Endometrial microvascular endothelial cells (primary cell): ENCODE measurements around the gene LCE3D. TPM values are rescaled to one million over a fixed set of nuclear protein-coding genes. Genes with fewer than 3 reads are reported as not detected.

ENCODE experiments used
- in situ Hi-C: cut with HindIII; loops from 2 replicates; pipeline ENCODE4 v1.10.0; 2017; ENCODE audit warnings: low sequenced_read_pairs, low pct_unique_long_range_greater_than_20kb; ENCODE audit errors: inconsistent ontology term
- total RNA-seq: library from RNA; depleted of rRNA; stranded (reverse); fragments of >200 nt; gene quantifications from one replicate; pipeline ENCODE4 v1.2.3, GENCODE V29; 2015; ENCODE audit errors: inconsistent ontology term

LCE3D gene
- total RNA-seq, 1 donor from 2014 or later: not detected

DNA sequence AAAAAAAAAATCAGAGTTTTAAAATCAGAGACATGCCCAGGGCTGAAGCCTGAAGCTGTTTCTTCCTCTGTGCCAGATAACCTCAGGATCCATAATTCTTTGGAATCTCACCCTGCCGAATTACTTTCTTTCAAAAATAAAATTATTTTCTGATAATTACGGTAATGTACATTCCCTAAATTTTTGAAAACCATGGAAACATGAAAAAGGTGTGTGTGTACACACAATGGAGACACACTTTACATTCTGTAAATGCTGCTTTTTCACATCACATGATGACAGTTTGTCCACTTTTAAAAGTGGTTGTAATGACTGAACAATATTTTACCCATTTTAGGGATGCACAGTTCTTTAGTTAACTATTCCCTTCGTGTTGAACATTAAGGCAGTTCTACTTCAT, 44.5 kb downstream of the LCE3D start:
- in situ Hi-C loops: no loop called here

DNA sequence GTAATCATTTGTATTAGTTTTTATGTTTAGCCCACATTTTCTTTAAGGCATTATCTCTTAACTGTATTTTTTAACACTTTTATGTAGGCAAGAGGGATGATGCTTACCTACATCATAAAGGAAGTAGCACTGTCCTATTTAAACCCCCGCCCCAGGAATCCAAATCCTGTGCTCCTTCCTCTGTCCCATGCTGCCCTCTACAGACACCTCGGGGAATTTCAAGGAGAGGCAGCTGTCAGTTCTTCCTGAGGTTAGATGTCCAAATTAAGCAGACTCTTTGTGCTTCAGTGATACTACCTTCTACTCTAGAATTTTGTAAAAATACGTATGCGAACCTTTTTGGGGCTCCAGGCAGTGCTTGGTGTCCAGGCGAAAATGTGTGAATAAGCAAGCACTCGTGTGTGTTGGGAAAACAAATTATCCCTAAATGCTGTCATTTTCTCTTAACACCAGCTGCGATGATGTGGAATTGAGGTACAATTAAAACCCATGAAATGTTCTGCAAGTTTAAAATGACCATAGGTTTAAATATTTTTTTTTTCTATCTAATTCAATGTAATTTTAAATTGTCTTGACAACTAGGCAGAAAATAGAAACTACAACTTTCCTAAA, 46.9 kb downstream of the LCE3D start:
- in situ Hi-C loops: no loop called here

Other genes with a start within 250 kb of the LCE3D start
- gene FLG2, start 220.5 kb downstream of the LCE3D start, total RNA-seq: not detected
- gene CRNN, start 166.3 kb downstream of the LCE3D start, total RNA-seq: not detected
- gene LCE5A, start 69.7 kb downstream of the LCE3D start, total RNA-seq: not detected
- gene CRCT1, start 66.0 kb downstream of the LCE3D start, total RNA-seq: not detected
- not detected for gene LCE3E, start 13.7 kb downstream of the LCE3D start, total RNA-seq
- gene LCE3C, start 19.7 kb upstream of the LCE3D start, total RNA-seq: not detected
- not detected for gene LCE3B, start 33.3 kb upstream of the LCE3D start, total RNA-seq
- gene LCE3A, start 42.6 kb upstream of the LCE3D start, total RNA-seq: not detected
- gene LCE2D, start 82.9 kb upstream of the LCE3D start, total RNA-seq: not detected
- not detected for gene LCE2C, start 94.8 kb upstream of the LCE3D start, total RNA-seq
- gene LCE2B, start 105.6 kb upstream of the LCE3D start, total RNA-seq: not detected
- not detected for gene LCE2A, start 117.8 kb upstream of the LCE3D start, total RNA-seq
- not detected for gene LCE4A, start 127.6 kb upstream of the LCE3D start, total RNA-seq
- gene KPRP, start 177.5 kb upstream of the LCE3D start, total RNA-seq: not detected
- gene LCE1F, start 194.6 kb upstream of the LCE3D start, total RNA-seq: not detected
- not detected for gene LCE1E, start 205.7 kb upstream of the LCE3D start, total RNA-seq
- gene LCE1D, start 216.2 kb upstream of the LCE3D start, total RNA-seq: not detected
- gene LCE1C, start 226.1 kb upstream of the LCE3D start, total RNA-seq: not detected
- gene LCE1B, start 231.5 kb upstream of the LCE3D start, total RNA-seq: not detected
- gene LCE1A, start 247.0 kb upstream of the LCE3D start, total RNA-seq: not detected